GM12878 (cell line): ENCODE data around the gene RNF7. TPM values are rescaled to one million over a fixed set of nuclear protein-coding genes. Genes with fewer than 3 reads are reported as not detected.

ENCODE experiments used
- ATAC-seq: fragments of 200-7000 bp; cut with Tn5 transposase; 3 replicates; pipeline ENCODE4 v1.9.1; 2020; ENCODE audit warnings: mild to moderate bottlenecking, moderate library complexity
- BruUV-seq: library from RNA; stranded (reverse); fragments of 400-500 nt; replicated peaks from 2 replicates; lab custom pipeline; 2021; lab: Mats Ljungman, UMichigan
- CTCF ChIA-PET: fragments of 300-600 bp; sonication (Branson Sonifier 250); formaldehyde crosslinking; extraction: SDS; loops from one replicate; lab custom pipeline; 2021; ENCODE audit warnings: inconsistent platforms; lab: Yijun Ruan, JAX
- POLR2A ChIA-PET: fragments of 350-600 bp; formaldehyde crosslinking; extraction: SDS; loops from one replicate; lab custom pipeline; 2021; ENCODE audit warnings: inconsistent platforms; lab: Charles Lee
- RAD21 ChIA-PET: fragments of 300-600 bp; sonication (Branson Sonifier 250); formaldehyde crosslinking; loops from one replicate; lab custom pipeline; 2023; ENCODE audit warnings: antibody characterized with exemption; ENCODE audit not compliant: unreplicated experiment; lab: Charles Lee
- SMC1A ChIA-PET: fragments of 300-600 bp; sonication (Branson Sonifier 250); formaldehyde crosslinking; loops from one replicate; lab custom pipeline; 2023; ENCODE audit not compliant: unreplicated experiment, uncharacterized antibody; lab: Charles Lee
- DNase-seq: peaks from one replicate; pipeline ENCODE4 v3.0.0-alpha.2; 2011; ENCODE audit warnings: low read depth, low spot score
- FAIRE-seq: peaks from 3 replicates; lab custom pipeline; 2011; peaks lifted over from hg19 to GRCh38; lab: Jason Lieb, UNC
- H2AFZ ChIP-seq: 2 replicates; pipeline ENCODE4 v1.6.0; 2011; ENCODE audit warnings: low read depth, low read length, control low read depth; ENCODE audit not compliant: control insufficient read depth
- H3K27ac ChIP-seq: 2 replicates; pipeline ENCODE4 v1.5.1; 2011; ENCODE audit warnings: control low read depth; ENCODE audit not compliant: control insufficient read depth, insufficient read depth
- H3K27me3 ChIP-seq, 2 experiments: replicated peaks in 1 of 2; 2 replicates each; pipeline versions ENCODE4 v1.6.0 to v1.6.1; 2011; ENCODE audit warnings: low read length in 1 of 2; ENCODE audit not compliant: control insufficient read depth in 2 of 2, insufficient read depth in 2 of 2
- H3K36me3 ChIP-seq, 2 experiments: 2 replicates each; pipeline ENCODE4 v1.5.1; 2011; ENCODE audit warnings: low read length in 1 of 2; ENCODE audit not compliant: control insufficient read depth in 2 of 2, insufficient read depth in 2 of 2
- H3K4me1 ChIP-seq: 2 replicates; pipeline ENCODE4 v1.6.1; 2011; ENCODE audit warnings: mild to moderate bottlenecking, low read length, moderate library complexity, mixed read lengths; ENCODE audit not compliant: control insufficient read depth, insufficient read depth
- H3K4me2 ChIP-seq: 2 replicates; pipeline ENCODE4 v1.6.0; 2011; ENCODE audit warnings: control low read depth; ENCODE audit not compliant: control insufficient read depth, insufficient read depth
- H3K4me3 ChIP-seq: fragments of 200-600 bp; sonication (generic); 2 replicates; pipeline ENCODE4 v1.5.1; 2016
- H3K79me2 ChIP-seq: 2 replicates; pipeline ENCODE4 v1.6.0; 2011; ENCODE audit warnings: low read length; ENCODE audit not compliant: control insufficient read depth, insufficient read depth
- H3K9ac ChIP-seq: 2 replicates; pipeline ENCODE4 v1.8.0; 2011; ENCODE audit warnings: low read length, control low read depth, mixed read lengths; ENCODE audit not compliant: control insufficient read depth, insufficient read depth
- H3K9me3 ChIP-seq: replicated peaks from 3 replicates; pipeline ENCODE4 v1.5.1; 2011; ENCODE audit warnings: mild to moderate bottlenecking, low read length; ENCODE audit not compliant: control insufficient read depth, insufficient read depth
- H4K20me1 ChIP-seq: 2 replicates; pipeline ENCODE4 v1.6.0; 2011; ENCODE audit not compliant: control insufficient read depth, insufficient read depth
- MEF2B ChIP-seq: fragments of 450-650 bp; IDR thresholded peaks from 2 replicates; pipeline ENCODE4 v1.6.1; 2018; ENCODE audit warnings: mild to moderate bottlenecking, moderate library complexity; ENCODE audit not compliant: partially characterized antibody, poor library complexity, severe bottlenecking
- MTA3 ChIP-seq: IDR thresholded peaks from 2 replicates; pipeline ENCODE4 v1.6.1; 2012; ENCODE audit warnings: low read length, inconsistent platforms, borderline replicate concordance
- NR2F1 ChIP-seq: fragments of 450-650 bp; conservative IDR thresholded peaks from 2 replicates; pipeline ENCODE4 v1.6.1; 2017; ENCODE audit warnings: mild to moderate bottlenecking
- PAX5 ChIP-seq: IDR thresholded peaks from 2 replicates; pipeline ENCODE4 v1.6.1; 2011; ENCODE audit warnings: low read depth, low read length, borderline replicate concordance
- RCOR1 ChIP-seq: conservative IDR thresholded peaks from 2 replicates; pipeline ENCODE4 v1.6.1; 2012; ENCODE audit warnings: low read depth, low read length, improper control_type of control experiment
- RELB ChIP-seq: fragments of 450-650 bp; IDR thresholded peaks from 2 replicates; pipeline ENCODE4 v1.6.1; 2017; ENCODE audit warnings: low read depth, mild to moderate bottlenecking, moderate library complexity
- whole genome bisulfite sequencing: methylation state at CpG from one replicate; pipeline ENCODE4 v1.1.6; 2016; ENCODE audit warnings: low lambda C conversion rate; ENCODE audit not compliant: insufficient replicate concordance, insufficient coverage; ENCODE audit errors: missing lambda C conversion rate; 5-methylcytosine and 5-hydroxymethylcytosine counted together
- in situ Hi-C: fragments of 300-500 bp; cut with MboI; formaldehyde crosslinking; loops from 9 replicates; pipeline ENCODE4 v1.14.3; 2018; ENCODE audit warnings: mixed read lengths
- intact Hi-C: fragments of 100-400 bp; cut with micrococcal nuclease; formaldehyde crosslinking; loops from one replicate; pipeline ENCODE4 v1.14.2; 2022; ENCODE audit not compliant: unreplicated experiment
- polyA plus RNA-seq, 11 experiments: library from polyadenylated mRNA; depleted of rRNA in 4 of 11; unstranded in 6 of 11; stranded (reverse) in 5 of 11; fragments of >200 nt; fragmentation: Nextera tagmentation in 4 of 11; fragmentation: Illumina TruSeq in 1 of 11; extraction: Ambion mirVana in 4 of 11; extraction: Trizol in 1 of 11; gene quantifications; 1 replicate in 1 of 11; 2 replicates in 10 of 11; pipeline versions ENCODE4 v1.2.1 to v1.2.3, GENCODE V29; 2011 to 2016; ENCODE audit warnings: inconsistent platforms in 2 of 11, missing spikeins in 2 of 11, low read depth in 1 of 11
- total RNA-seq, 4 experiments: library from RNA; depleted of rRNA in 3 of 4; stranded (reverse); fragments of >200 nt in 3 of 4; fragmentation: Illumina TruSeq in 1 of 4; extraction: Trizol in 1 of 4; gene quantifications; 2 replicates each; pipeline versions ENCODE4 v1.2.1 to v1.2.3, GENCODE V29; 2013 to 2021

The RNF7 gene
- total and polyA plus RNA-seq, 10 of the 15 experiments (the other 5 are each of a cell fraction or from before 2014, with no cell fraction given) = 36.0 to 146 (median 76.4) TPM

GRCh38 chr3:141709126-141709770 is 28.9 kb upstream of the RNF7 start (continued):
- TF ChIP-seq MEF2B = no peak
- no peak for TF ChIP-seq RELB
- TF ChIP-seq RCOR1 = no peak

- no peak for TF ChIP-seq MTA3
- no peak for TF ChIP-seq NR2F1
- no peak for TF ChIP-seq PAX5
- TF ChIP-seq, all 136 proteins: peak for 0
- no peak overlapping the region for H2AFZ ChIP-seq
- no peak overlapping the region for H3K4me3 ChIP-seq
- no peaks in the 10 kb centered on the region for H3K79me2 ChIP-seq
- no peaks in the 10 kb centered on the region; a peak in 1 of 4 replicates for H3K27me3 ChIP-seq
- WGBS = 40% methylated on average over 6 of the region's 6 CpGs
- RAD21 ChIA-PET = no interaction called here
- in situ Hi-C loops (no loop called here), intact Hi-C loops (no loop called here)
- H3K4me2 ChIP-seq = no peak overlapping the region
- ATAC-seq = no peak
- CTCF ChIA-PET = no interaction called here
- no peak overlapping the region for H3K9ac ChIP-seq
- no peaks in the 10 kb centered on the region for H4K20me1 ChIP-seq
- no peak for FAIRE-seq
- no peak overlapping the region for H3K27ac ChIP-seq
- SMC1A ChIA-PET = no interaction called here
- H3K9me3 ChIP-seq = no peaks in the 10 kb centered on the region
- DNase-seq = no peak
- no peaks in the 10 kb centered on the region for H3K4me1 ChIP-seq
- no peaks in the 10 kb centered on the region for H3K36me3 ChIP-seq
- BruUV-seq = no TSS peak
- POLR2A ChIA-PET = no interaction called here
These were observed 28.0 kb upstream of the RNF7 start for GRCh38 chr3:141710121-141710520.
